ENCODE results near the gene SATB2. TPM values are rescaled to one million over a fixed set of nuclear protein-coding genes. Genes with fewer than 3 reads are reported as not detected.

SATB2 gene
- total RNA-seq, 1 donor from 2014 or later: 2.7 TPM

GRCh38 chr2:199449455-199449854 is 8.3 kb downstream of the SATB2 start:
- H3K4me3 ChIP-seq (ENCODE audit: low read depth, low read length): no peak overlapping the region
- no peak for DNase-seq (ENCODE audit: low read depth)
- no peak for TF ChIP-seq CTCF (conservative IDR thresholded peaks at IDR 0.05; ENCODE audit: low read depth, low read length)

DNA sequence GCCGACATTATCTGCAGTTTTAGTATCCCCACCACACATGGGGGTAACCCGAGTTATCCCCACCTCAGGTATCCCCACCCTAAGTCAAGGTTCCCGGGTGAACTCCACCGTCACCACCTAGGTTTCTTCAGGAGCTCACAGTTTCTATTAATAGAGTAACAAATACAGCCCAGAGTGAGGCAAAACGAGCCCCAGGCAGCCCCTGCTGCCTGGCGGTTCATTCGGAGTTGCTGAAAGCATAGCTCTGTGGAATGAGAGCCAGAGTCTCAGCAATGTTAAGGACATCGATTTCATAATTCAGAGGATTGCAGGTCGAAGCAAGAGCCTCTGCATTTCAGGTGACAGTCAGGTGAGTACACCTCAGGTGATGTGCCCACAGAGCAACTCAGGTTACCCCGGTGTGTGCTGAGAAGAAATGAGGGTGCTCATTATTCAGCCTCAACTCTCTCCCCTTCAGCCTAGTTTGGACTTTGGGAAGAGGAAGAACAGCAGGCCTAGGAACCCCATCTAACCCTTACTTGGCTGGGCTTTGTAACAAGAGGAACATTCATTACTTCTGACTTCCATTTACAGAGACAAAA is 10.7 kb downstream of the SATB2 start:
- H3K4me3 ChIP-seq (ENCODE audit: low read depth, low read length): no peak overlapping the region
- DNase-seq (ENCODE audit: low read depth): no peak
- TF ChIP-seq CTCF (conservative IDR thresholded peaks at IDR 0.05; ENCODE audit: low read depth, low read length): no peak

DNA sequence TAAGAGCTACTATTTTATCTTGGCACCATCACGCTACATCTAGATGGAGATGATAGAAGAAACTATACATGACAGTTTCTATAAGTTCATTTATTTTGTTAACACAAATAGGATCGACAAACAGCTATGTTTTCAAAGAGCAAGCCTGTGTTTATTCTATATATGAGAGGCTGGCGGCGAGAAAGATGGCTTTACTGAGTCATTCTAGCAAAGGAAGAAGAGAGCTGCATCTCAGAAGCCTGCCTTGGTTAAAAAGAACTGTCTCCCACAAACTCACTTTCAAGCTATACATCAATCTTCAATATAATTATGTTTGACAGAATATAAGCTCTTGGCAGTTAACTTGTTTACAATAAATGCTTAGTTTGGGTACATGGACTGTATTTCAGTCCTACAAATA is 13.0 kb downstream of the SATB2 start:
- no peak for DNase-seq (ENCODE audit: low read depth)
- TF ChIP-seq CTCF (conservative IDR thresholded peaks at IDR 0.05; ENCODE audit: low read depth, low read length): no peak
- no peak overlapping the region for H3K4me3 ChIP-seq (ENCODE audit: low read depth, low read length)

DNA sequence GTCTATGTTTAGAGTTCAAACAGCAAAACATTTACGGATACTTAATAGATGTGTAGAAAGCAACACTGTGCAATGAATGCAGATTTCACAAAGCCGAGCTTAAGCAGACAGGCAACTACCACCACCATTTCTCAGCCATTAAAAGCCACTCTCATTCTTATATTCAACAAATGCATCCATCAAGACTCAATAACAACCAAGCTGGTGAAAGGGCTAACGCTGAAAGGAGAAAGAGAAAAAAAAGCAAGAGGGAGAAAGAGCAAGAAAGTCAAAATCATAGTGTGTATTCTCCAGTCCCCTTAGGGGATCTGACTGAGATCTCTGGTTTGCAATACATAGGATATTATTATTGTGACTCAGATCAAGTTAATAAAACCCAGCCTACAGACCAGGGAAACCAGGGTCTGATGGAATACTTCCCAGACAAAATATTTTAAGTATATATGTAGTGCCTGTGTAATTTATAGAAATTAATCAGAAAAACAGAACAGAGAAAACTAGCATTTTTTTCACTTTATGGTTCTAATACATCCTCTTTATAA is 14.1 kb downstream of the SATB2 start:
- no peak overlapping the region for H3K4me3 ChIP-seq (ENCODE audit: low read depth, low read length)
- TF ChIP-seq CTCF (conservative IDR thresholded peaks at IDR 0.05; ENCODE audit: low read depth, low read length): no peak
- no peak for DNase-seq (ENCODE audit: low read depth)

- no peak for TF ChIP-seq CTCF (conservative IDR thresholded peaks at IDR 0.05; ENCODE audit: low read depth, low read length)
- H3K4me3 ChIP-seq (ENCODE audit: low read depth, low read length): no peak overlapping the region
- DNase-seq (ENCODE audit: low read depth): no peak
These were observed 15.6 kb downstream of the SATB2 start for GRCh38 chr2:199442173-199442572.

DNA sequence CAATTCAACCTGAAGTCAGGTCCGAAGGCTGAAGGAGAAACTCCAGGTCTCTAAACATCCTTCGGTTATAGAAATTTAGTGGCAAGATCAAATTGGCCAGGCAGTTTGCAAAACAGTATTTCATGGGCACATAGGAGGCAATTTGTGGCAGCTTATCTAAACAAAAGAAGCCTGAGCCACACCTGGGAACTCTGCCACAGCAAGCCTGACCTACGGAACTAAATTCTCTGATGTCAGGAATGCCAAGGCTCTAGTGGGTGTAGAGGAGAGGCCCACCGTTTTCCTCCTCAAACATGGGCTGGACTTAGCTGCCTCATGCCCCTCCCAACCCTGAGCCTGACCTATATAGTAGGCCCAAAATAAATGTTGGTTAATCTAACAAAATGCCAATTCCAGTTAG is 16.0 kb downstream of the SATB2 start:
- no peak for DNase-seq (ENCODE audit: low read depth)
- no peak for TF ChIP-seq CTCF (conservative IDR thresholded peaks at IDR 0.05; ENCODE audit: low read depth, low read length)
- no peak overlapping the region for H3K4me3 ChIP-seq (ENCODE audit: low read depth, low read length)

GRCh38 chr2:199440118-199440517 is 17.6 kb downstream of the SATB2 start:
- no peak for TF ChIP-seq CTCF (conservative IDR thresholded peaks at IDR 0.05; ENCODE audit: low read depth, low read length)
- H3K4me3 ChIP-seq (ENCODE audit: low read depth, low read length): no peak overlapping the region
- DNase-seq (ENCODE audit: low read depth): no peak
